Neuron (in vitro differentiated cells): ENCODE data around the gene TRABD.

Experiments
- H2AFZ ChIP-seq: one replicate; pipeline ENCODE4 v1.6.1; 2013; ENCODE audit warnings: low read depth, mild to moderate bottlenecking, inconsistent platforms, low read length, moderate library complexity
- H3K27me3 ChIP-seq: one replicate; pipeline ENCODE4 v1.6.1; 2013; ENCODE audit warnings: low read length; ENCODE audit not compliant: insufficient read depth
- H3K36me3 ChIP-seq: one replicate; pipeline ENCODE4 v1.6.1; 2013; ENCODE audit warnings: low read length; ENCODE audit not compliant: insufficient read depth
- H3K4me1 ChIP-seq: one replicate; pipeline ENCODE4 v1.6.1; 2013; ENCODE audit warnings: low read length; ENCODE audit not compliant: insufficient read depth
- H3K4me3 ChIP-seq: 2 replicates; pipeline ENCODE4 v1.5.1; 2013; ENCODE audit warnings: mild to moderate bottlenecking, low read length, moderate library complexity
- H3K9me3 ChIP-seq: one replicate; pipeline ENCODE4 v1.6.1; 2013; ENCODE audit warnings: low read length

The TRABD gene

DNA sequence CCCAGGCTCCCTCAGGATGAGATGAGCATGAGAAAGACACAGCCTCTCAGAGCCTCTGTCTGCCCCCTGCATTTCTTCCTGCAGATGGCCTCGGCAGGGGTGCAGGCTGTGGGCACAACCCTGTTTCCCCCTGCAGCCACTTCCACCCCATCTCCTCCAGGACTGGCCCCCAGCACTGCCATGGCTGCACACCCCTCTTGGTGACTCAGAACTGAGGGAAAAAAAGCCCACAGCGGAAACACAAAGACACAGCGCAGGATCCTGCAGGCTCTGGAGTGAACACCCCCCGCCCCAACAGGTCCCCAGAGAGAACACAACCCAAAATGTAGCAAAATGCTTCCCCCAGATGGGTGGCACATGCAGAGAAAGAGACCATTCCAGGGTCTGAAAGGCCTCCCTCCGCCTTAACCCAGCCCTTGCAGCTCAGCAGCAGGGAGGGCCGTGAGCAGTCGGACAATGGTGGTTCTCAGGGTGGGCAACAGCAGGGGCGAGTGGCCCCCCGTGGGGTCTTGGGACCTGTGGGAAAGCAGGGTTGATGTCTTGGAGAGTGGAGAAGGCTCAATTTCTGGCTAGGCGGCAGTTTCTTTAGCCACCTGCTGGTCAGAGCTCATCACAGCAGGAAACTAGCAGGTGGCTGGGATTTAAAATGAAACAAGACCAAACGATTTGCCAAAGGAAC is 51.2 kb downstream of the TRABD start:
- Histone ChIP-seq H3K27me3 (no peaks in the 10 kb centered on the region), H3K4me1 (peaks cover 9% of the 10 kb centered on the region), H3K36me3 (peaks cover 10% of the 10 kb centered on the region), H2AFZ (no peak overlapping the region), H3K4me3 (no peak overlapping the region), H3K9me3 (no peaks in the 10 kb centered on the region)

DNA sequence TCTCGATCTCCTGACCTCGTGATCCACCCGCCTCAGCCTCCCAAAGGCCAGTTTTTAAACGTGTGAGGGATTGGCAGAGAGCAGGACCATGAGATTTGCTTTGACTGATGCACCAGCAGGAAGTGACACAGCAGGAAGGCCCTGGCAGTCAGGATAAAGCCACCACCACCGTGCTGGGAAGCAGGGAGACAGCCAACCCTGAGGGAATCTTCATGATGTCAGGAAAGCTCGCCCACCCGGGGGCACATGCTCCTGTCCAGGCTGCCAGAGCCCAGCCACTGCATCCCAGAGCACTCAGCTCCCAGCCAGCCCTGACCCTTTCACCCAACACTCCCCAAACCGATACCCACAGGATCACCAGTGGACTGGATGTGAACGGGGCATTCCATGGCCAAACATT is 53.0 kb downstream of the TRABD start:
- Histone ChIP-seq H3K27me3 (no peaks in the 10 kb centered on the region), H2AFZ (no peak overlapping the region), H3K9me3 (no peaks in the 10 kb centered on the region), H3K4me1 (peaks cover 21% of the 10 kb centered on the region), H3K36me3 (peaks cover 10% of the 10 kb centered on the region), H3K4me3 (no peak overlapping the region)

DNA sequence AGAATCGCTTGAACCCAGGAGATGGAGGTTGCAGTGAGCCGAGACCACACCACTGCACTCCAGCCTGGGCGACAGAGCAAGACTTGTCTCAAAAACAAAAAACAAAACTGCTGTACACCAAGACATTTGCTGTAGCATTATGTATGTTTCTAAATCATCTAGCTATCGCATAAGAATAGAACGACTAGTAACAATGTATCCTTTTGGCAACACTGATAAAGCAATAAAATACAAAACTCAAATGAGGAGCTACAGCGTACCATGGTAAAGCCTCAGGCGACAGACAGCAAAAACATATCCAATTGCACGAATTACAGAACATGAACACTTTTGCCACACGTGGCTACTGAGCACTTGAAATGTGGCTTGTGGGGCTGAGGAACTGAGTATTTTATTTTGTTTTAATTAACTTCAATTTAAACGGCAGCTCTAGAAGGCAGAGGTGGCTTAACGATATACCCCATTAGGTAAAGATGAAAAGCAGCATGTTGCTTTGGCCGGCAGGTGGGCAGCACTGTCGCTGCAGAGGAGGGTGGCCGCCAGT is 56.8 kb downstream of the TRABD start:
- no peak overlapping the region for H2AFZ ChIP-seq
- peak overlapping the region; percentile 32 for H3K4me3 ChIP-seq
- H3K9me3 ChIP-seq = no peaks in the 10 kb centered on the region
- H3K4me1 ChIP-seq = peaks cover 35% of the 10 kb centered on the region
- no peaks in the 10 kb centered on the region for H3K27me3 ChIP-seq
- peaks cover 26% of the 10 kb centered on the region for H3K36me3 ChIP-seq

DNA sequence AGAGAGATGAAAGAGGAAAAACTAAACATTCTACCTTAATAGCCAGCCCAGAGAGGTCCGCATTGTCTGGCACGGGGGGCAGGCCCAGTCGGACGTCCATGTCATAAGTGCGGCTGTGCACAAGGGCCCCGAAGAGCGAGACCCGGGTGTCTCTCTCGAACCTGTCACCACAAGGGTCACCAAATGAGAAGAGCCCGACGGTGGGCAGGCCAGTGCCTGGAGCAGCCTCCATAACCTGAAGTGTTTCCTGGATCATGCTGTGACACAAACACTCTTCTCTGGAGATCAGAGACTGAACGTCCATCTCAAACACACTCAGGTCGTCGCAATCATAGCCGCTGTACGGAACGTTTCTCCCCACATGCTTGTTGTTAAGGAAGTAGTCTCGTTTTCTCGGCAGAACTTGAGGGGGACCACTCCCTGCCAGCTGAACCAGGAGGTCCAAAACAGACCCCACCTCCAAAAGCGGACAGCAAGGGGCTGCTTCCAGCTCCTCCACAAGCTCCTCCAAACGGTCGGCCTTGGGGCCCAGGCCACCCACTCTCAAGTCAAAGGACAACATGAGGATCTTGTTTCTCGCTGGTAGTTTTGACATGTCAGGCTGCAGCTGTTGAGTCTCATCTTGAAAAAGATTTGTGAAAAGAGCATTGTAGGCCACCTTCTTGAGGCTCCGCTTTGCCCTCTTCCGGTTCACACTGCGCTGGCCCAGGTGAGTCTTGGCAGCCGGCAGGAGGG is 58.1 kb downstream of the TRABD start:
- H2AFZ ChIP-seq = no peak overlapping the region
- no peaks in the 10 kb centered on the region for H3K9me3 ChIP-seq
- peaks cover 32% of the 10 kb centered on the region for H3K36me3 ChIP-seq
- H3K4me3 ChIP-seq = peak overlapping the region; percentile 85
- H3K27me3 ChIP-seq = no peaks in the 10 kb centered on the region
- peaks cover 41% of the 10 kb centered on the region for H3K4me1 ChIP-seq

DNA sequence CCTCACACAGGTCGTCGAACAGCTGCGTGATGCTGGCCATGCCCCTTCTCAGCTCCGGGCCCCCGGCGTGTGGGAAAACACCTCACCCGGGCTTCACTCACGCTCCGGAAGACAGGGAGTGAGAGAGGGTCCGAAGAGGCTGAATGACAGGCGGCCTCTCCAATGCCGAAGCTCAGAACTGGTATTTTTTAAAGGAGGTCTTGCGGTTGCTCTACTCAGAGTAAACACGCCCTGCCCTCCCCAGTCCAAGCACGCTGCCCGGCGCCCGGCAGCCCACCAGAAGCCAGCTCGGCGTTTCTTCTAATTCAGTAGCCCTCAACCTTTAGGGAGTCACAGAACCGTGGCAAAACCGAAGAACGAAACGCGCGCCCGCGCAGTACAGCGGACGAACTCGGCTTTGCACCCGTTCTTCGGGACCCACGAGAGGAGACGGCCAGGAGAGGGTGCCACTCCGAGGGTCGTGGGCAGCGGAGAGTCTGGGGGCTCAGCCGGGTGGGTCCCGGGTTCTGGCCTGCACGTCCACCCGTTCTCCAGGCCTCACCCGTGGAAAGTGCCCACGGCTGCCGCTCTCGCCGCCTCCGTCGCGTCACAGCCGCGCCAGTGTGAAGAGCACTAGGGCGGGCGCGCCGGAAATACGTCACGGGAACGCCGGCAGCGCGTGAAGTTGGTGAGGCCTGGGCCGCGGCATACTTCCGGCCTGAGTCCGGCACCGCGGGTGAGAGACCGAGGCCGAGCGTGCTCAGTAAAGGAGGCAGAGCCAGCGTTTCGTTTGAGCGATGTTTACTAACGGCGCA is 58.9 kb downstream of the TRABD start, which contains the start of gene TUBGCP6:
TSS of gene TUBGCP6 (minus strand) at position 604 of the 794 bp plus-strand sequence. CDS start at position 40, 564 bp downstream.
- H3K4me3 ChIP-seq = peak within 1 kb of the TSS; percentile 85
- no peaks in the 10 kb centered on the region for H3K27me3 ChIP-seq
- H3K36me3 ChIP-seq = peaks cover 29% of the 10 kb centered on the region
- H3K4me1 ChIP-seq = peaks cover 41% of the 10 kb centered on the region
- peak within 1 kb of the TSS; percentile 66 for H2AFZ ChIP-seq
- no peaks in the 10 kb centered on the region for H3K9me3 ChIP-seq

DNA sequence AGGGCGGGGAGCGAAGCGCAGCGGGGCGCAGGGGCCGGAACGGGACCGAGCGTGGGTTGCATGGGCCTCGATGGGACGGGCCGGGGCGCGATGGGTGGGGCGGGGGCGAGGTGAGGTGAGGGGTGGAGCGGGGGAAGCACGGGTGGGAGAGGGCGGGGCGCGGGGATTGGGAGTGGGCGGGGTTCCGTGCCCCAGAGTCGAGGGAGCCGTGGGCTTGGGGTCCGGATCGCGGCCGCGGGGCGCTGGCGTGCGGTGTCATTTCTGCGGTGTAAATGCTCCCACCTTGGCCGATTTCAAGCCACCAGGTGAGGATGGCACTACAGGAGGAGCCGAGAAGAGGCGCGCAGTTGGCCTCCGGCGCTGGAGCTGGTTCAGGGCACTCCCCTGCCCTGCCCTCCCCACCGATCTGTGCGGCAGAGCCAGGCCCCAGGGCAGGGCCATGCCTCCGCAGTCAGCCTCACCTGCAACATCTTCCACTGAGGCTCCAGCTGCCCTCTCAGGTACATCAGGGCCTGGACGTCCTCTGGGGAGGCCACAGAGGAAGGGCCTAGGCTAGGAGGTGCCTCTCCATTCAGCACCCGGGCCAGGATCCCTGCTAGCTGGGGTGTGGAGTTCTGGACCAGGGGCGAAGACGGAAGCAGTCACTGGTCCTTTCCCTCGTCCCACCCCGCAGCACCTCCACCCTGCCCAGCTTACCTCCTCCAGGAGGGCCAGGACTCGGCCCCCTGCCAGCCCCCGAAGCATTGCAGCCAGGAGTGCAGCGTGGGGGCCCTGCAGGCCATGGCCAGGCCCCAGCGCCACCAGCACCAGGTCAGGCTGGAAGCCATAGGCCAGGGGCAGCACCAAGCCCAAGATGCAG is 59.7 kb downstream of the TRABD start:
- Histone ChIP-seq H3K9me3 (no peaks in the 10 kb centered on the region), H3K27me3 (no peaks in the 10 kb centered on the region)

DNA sequence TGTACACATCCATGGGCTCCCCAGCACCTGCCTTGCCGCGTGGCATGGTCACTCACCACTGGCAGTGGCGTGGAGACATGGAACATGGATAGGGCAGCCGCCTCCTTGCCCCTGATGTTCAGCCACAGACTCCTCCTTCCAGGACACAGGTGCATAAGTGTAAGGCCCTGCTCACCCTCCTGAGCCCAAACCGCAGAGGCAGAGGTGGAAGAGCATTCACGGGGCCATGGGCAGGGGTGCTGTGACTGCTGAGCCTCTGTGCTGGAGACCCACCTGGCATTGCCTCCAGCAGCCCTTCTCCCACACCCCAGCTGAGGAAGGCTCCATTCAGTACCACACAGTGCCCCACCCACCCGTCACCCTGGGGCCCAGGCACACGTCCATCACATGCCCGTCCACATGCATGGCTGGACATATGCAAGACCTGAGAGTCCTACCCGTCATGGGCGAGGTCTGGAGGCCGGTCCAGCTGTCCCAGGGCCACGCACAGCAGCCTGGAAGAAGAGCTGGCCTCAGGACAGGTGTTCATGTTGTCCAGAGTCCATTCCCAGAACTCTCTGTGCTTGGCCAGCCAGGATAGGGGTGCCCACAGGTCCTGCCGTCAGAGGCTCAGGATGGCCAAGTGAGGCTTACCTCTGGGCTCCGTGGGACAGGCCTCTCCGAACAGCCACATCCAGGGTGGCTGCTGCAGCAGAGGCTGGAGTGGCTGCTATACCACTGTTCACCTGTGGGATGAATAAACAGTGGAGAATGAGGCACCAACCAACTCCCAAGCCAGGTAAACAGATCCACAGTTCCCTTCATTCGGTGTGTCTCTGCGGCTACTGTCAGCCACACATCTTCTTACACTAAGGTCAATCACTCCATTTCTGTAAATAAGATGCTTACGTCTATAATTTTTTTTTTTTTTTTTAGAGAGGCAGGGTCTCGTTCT is 60.8 kb downstream of the TRABD start:
- H3K27me3 ChIP-seq = no peaks in the 10 kb centered on the region
- no peak overlapping the region for H2AFZ ChIP-seq
- peaks cover 50% of the 10 kb centered on the region for H3K4me1 ChIP-seq
- H3K4me3 ChIP-seq = peak overlapping the region; percentile 85
- H3K36me3 ChIP-seq = peaks cover 22% of the 10 kb centered on the region
- no peaks in the 10 kb centered on the region for H3K9me3 ChIP-seq

More for the DNA sequence above, 59.7 kb downstream of the TRABD start:
- peak overlapping the region; percentile 85 for H3K4me3 ChIP-seq
- H3K4me1 ChIP-seq = peaks cover 47% of the 10 kb centered on the region
- H3K36me3 ChIP-seq = peaks cover 22% of the 10 kb centered on the region
- no peak overlapping the region for H2AFZ ChIP-seq

DNA sequence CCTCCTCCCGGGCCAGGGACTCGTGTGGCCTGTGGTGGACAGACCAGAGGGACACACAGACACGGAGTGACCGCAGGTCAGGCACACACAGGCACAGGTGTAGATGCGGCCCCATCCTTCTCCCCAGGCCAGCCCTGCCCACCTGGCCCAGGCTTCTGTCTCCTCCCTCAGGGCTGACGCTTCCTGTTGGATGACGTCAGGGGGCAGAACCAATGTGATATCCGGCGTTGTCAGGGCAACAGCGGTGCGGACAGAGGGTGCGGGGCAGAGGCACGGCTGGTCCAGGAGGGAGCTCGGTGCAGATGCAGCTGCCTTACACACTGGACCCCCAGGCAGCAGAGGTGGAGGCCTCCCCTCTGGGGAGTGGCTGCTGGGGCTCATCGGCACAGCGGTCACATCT is 62.0 kb downstream of the TRABD start:
- Histone ChIP-seq H2AFZ (no peak overlapping the region), H3K36me3 (peaks cover 22% of the 10 kb centered on the region), H3K9me3 (no peaks in the 10 kb centered on the region), H3K27me3 (no peaks in the 10 kb centered on the region), H3K4me3 (no peak overlapping the region), H3K4me1 (peaks cover 47% of the 10 kb centered on the region)

DNA sequence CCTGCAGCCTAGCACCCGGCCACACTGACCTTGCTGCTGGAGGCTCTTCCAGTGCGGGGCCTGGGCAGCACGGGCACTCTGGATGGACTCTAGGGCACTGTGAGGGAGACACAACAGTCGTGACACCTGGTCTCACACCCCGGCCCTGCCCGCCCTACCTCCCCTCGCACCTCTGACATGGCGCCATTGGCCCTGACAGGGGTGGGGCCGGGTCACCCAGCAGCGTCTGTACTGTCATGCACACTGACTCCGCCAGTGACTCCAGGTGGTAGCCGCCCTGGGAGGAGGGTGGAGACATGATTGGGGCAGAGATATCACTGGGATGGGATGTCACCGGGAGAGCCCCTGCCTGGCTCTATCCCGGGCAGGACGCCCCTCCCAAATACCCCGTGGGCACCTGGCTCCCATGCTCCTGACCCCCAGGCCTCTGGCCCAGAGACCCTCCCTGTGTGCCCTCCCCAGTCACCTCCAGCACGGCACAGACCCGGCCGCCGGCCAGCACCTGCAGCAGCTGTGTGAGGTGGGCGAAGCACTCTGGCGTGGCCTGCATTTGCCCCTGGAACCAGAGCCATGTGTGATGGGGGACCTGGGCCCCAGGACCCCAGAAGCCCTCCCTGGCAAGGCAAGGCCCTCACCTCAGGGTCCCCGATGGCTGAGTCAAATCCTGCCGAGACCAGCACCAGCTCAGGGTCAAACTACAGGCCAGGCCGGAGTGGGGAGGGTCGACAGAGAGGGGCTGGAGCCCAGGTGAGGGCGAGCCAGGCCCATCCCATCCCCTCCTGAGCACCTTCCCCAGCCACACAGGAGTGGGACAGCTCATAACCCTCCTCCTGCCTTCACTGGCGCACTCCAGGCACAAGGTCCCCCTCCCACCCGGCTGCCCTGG is 62.7 kb downstream of the TRABD start:
- peaks cover 42% of the 10 kb centered on the region for H3K4me1 ChIP-seq
- H3K4me3 ChIP-seq = no peak overlapping the region
- no peaks in the 10 kb centered on the region for H3K27me3 ChIP-seq
- no peak overlapping the region for H2AFZ ChIP-seq
- no peaks in the 10 kb centered on the region for H3K9me3 ChIP-seq
- H3K36me3 ChIP-seq = peaks cover 28% of the 10 kb centered on the region
